Type B pancreatic cell (in vitro differentiated cells): Measurements from ENCODE around the gene ROR1. TPM values are rescaled to one million over a fixed set of nuclear protein-coding genes. Genes with fewer than 3 reads are reported as not detected.
A peak's percentile ranks its signal among the peaks of the same experiment; 100 is the strongest.

Experiments used
- DNase-seq: peaks from one replicate; pipeline ENCODE4 v3.0.0; 2021; ENCODE audit warnings: mixed read lengths; ENCODE audit not compliant: unreplicated experiment; ENCODE audit errors: extremely low spot score
- H3K27ac Mint-ChIP-seq: 2 replicates; pipeline ENCODE4 v1.8.0; 2021; ENCODE audit warnings: mild to moderate bottlenecking, mixed read lengths
- H3K27me3 Mint-ChIP-seq: 2 replicates; pipeline ENCODE4 v1.8.0; 2021; ENCODE audit warnings: mixed read lengths
- H3K36me3 Mint-ChIP-seq: 2 replicates; pipeline ENCODE4 v1.8.0; 2021; ENCODE audit warnings: mixed read lengths
- H3K4me1 Mint-ChIP-seq: one replicate; pipeline ENCODE4 v1.8.0; 2021; ENCODE audit warnings: mixed read lengths; ENCODE audit not compliant: unreplicated experiment
- H3K4me3 Mint-ChIP-seq: 2 replicates; pipeline ENCODE4 v1.8.0; 2021; ENCODE audit warnings: mild to moderate bottlenecking, mixed read lengths
- H3K9me3 Mint-ChIP-seq: 2 replicates; pipeline ENCODE4 v1.8.0; 2021; ENCODE audit warnings: mixed read lengths
- CTCF ChIP-seq: fragments of 200-600 bp; sonication (generic); conservative IDR thresholded peaks from 2 replicates; pipeline ENCODE4 v1.5.0; 2021; ENCODE audit warnings: antibody characterized with exemption, mild to moderate bottlenecking
- total RNA-seq: library from RNA; stranded (reverse); gene quantifications from 2 replicates; pipeline ENCODE4 v1.2.1, GENCODE V29; 2021; ENCODE audit warnings: low replicate concordance

Gene ROR1
- total RNA-seq, 1 donor from 2014 or later, result 32.0 TPM

GRCh38 chr1:64136752-64137411, 363.1 kb downstream of the ROR1 start:
- Mint-ChIP-seq H3K9me3 (peaks cover 9% of the 10 kb centered on the region), H3K4me1 (peaks cover 23% of the 10 kb centered on the region), H3K4me3 (no peak overlapping the region), H3K36me3 (peaks cover 31% of the 10 kb centered on the region), H3K27ac (peak overlapping the region; percentile 29), H3K27me3 (peaks cover 8% of the 10 kb centered on the region)
- DNase-seq, result peak; percentile 79
- TF ChIP-seq CTCF, result peak; percentile 94

DNA sequence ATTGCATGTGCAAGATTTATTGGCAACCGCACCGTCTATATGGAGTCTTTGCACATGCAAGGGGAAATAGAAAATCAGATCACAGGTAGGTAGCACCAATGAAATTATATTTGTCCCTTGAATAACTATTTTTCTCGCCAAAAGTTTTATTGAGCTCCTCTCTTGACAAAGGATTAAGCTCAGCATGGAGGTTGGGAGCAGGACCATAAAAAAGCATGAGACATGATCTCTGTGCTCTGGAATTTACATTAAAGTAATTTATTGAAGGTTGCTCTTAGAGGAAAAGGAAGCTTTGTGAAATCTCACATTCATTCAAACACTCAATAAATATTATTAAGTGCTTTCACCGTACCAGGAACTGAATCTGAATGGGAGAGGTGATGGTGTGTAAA, 363.6 kb downstream of the ROR1 start:
- H3K36me3 Mint-ChIP-seq, result peaks cover 29% of the 10 kb centered on the region
- peak; percentile 39 for TF ChIP-seq CTCF
- H3K27me3 Mint-ChIP-seq, result peaks cover 8% of the 10 kb centered on the region
- peaks cover 23% of the 10 kb centered on the region for H3K4me1 Mint-ChIP-seq
- H3K9me3 Mint-ChIP-seq, result peaks cover 9% of the 10 kb centered on the region
- peak overlapping the region; percentile 29 for H3K27ac Mint-ChIP-seq
- no peak for DNase-seq
- no peak overlapping the region for H3K4me3 Mint-ChIP-seq

DNA sequence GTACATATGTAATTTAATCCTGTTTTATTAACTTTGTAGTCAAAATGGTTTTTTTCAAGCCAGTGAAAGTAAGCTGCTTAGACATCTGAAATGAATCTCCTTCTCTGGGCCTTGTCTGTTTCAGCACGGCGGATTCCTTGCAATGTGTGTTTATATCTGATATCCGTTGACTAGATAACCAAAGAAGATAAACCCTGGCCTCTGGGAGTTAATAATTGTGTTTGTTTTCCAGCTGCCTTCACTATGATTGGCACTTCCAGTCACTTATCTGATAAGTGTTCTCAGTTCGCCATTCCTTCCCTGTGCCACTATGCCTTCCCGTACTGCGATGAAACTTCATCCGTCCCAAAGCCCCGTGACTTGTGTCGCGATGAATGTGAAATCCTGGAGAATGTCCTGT, 366.1 kb downstream of the ROR1 start:
- no peak for DNase-seq
- H3K9me3 Mint-ChIP-seq, result peaks cover 9% of the 10 kb centered on the region
- H3K27me3 Mint-ChIP-seq, result peaks cover 10% of the 10 kb centered on the region
- H3K36me3 Mint-ChIP-seq, result peaks cover 41% of the 10 kb centered on the region
- no peak overlapping the region for H3K27ac Mint-ChIP-seq
- no peak for TF ChIP-seq CTCF
- no peak overlapping the region for H3K4me3 Mint-ChIP-seq
- peaks cover 19% of the 10 kb centered on the region for H3K4me1 Mint-ChIP-seq

DNA sequence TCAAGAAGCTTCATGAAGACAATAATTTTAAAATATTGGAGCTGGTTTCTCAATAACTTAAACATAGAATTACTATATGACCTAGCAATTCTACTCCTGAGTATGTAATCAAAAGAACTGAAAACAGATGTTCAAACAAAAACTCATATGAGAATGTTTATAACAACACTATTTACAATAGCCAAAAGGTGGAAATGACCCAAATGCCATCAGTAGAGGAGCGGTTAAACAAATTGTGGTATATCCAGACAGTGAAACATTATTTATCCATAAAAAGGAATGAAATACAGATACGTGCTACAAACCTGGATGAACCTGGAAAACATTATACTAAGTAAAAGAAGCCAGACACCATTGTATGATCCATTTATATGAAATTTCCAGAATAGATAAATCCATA, 366.8 kb downstream of the ROR1 start:
- no peak overlapping the region for H3K4me3 Mint-ChIP-seq
- peaks cover 9% of the 10 kb centered on the region for H3K9me3 Mint-ChIP-seq
- no peak for DNase-seq
- H3K36me3 Mint-ChIP-seq, result peaks cover 41% of the 10 kb centered on the region
- TF ChIP-seq CTCF, result no peak
- H3K27me3 Mint-ChIP-seq, result peaks cover 10% of the 10 kb centered on the region
- peaks cover 19% of the 10 kb centered on the region for H3K4me1 Mint-ChIP-seq
- no peak overlapping the region for H3K27ac Mint-ChIP-seq

DNA sequence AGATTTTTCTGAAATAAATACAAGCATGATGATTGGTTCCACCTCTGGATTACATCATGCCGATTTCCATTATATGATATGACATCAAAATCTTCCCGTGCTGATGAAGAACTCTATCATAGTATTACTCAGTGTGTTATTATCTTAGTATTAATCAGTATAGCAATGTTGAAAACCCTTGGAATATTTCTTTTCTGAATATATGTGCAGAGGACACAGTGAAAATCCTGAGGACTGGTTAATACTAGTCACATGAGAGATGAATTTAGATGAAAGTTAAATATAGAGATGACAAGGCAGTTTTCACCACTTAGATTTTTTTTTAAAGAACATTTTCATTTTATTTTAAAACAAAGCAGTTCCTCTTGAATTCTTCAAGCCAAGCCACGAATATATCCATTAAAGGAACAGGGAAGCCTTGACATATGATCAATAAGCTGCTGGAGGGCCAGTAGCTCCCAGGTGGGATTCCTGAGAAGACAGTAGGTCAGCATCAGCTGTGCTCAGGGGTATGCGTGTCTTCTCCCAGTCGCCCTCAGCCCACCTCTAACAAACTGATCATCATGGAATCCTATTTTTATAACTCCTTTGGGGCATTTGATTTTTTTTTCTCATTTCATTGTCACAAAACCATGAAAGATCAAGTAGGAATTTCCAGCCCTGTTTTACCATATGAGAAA, 373.4 kb downstream of the ROR1 start:
- H3K27ac Mint-ChIP-seq, result no peak overlapping the region
- H3K27me3 Mint-ChIP-seq, result peaks cover 5% of the 10 kb centered on the region
- no peak for TF ChIP-seq CTCF
- H3K36me3 Mint-ChIP-seq, result peaks cover 35% of the 10 kb centered on the region
- DNase-seq, result no peak
- H3K9me3 Mint-ChIP-seq, result no peaks in the 10 kb centered on the region
- no peak overlapping the region for H3K4me3 Mint-ChIP-seq
- no peaks in the 10 kb centered on the region for H3K4me1 Mint-ChIP-seq
